Kidney glomerular epithelial cell (primary cell): ENCODE data around the gene DCAF6.

Experiments used
- DNase-seq: peaks from one replicate; lab custom pipeline; 2025; lab: John Stamatoyannopoulos, UW

DCAF6 gene

DNA sequence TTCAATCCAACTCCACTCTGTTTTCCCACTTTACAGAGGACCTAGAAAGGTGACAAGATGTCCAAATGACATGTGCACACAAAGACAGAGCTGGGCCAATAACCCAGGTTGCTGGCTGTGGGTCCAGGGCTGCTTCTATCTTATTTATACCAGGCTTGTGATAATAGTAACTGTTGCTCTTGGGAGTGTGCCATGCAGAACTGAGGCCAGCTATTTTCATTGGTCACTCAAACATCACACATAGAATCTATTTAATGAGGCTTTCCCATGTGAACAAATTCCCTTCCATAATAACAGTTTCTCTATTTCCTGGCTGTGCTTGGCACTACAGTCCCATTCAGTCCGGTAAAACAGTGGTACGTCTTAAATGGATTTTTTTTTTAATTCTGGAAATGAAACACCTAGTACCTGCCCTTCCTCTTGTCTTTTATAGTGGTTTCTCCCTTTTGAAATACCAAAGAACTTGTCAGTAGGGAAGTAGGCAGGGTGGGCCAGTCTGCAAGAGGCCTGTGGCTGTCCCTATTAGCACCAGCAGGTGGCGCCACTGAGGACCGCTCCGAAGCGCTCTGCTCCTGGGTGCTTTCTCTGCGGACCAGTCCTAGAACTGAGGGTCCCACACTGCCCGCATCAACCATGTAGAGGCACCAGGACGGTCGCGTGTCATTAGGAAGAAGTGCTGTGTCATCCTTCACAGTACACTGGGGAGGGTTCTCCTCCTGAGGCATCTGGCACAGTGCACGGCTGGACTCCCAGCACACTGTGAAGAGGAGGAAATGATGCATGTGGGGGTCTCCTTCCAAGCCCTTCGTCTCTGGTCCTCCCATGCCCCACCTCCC, 148.1 kb downstream of the DCAF6 start:
- DNase-seq, result no peak

DNA sequence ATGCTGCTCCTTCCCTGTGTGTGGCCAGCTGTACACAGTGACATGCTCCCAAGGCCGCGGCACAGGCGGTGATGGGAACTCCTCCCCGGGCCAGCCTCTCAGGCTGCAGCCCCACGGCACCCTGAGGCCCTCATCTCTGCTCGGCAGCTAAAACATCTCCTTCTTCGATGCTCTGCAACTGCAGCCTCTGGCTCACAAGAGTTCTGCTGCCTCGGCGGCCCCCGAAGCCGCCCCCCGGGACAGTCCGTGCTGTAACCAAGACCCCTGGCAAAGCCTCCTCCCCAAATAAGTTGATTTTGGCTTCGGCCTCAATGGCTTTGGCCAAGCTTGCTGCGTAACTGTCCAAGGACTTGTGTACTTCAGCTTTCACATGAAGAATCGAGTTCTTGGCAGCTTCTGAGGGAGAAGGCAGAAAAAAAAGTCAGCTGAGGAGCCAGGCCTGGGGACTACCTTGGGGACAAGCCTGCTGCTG, 149.0 kb downstream of the DCAF6 start:
- no peak for DNase-seq

DNA sequence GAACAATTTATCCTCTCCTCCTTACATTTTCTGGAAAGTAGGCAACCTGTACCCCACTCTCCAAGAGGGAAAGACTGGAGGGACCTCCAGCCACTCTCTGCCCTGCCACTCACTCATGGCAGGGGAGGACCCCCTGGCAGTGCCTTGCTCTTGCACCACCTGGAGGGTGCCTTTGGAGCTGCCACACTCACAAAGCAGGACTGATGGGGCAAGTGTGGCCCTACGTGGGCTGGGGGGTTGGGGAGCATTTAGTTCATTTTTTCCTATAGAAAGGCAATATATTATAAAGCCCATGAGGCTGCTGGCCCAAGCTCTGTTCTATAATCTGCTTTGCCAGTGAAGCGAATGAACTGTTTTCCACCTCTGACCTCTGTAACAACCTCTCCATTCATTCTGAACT, 150.0 kb downstream of the DCAF6 start:
- DNase-seq, result no peak

DNA sequence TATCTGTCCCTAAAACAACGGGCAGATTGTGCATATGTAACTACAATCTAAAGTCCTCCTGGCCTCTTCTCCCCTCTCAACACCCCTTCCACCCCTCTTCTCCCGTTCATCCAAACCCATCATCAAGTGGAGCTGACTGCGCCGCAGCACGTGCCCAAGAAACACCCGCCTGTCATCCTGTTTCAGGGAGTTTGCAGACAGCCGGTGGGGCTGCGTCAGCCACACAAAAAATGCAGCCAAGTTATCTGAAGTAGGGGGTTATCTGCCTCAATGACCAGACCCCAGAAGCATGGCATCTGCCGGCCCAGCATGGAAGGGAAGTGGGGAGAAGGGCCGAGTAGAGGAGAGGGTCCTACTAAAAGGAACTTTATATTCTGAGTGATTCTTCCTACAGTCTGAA, 151.2 kb downstream of the DCAF6 start:
- DNase-seq, result no peak

DNA sequence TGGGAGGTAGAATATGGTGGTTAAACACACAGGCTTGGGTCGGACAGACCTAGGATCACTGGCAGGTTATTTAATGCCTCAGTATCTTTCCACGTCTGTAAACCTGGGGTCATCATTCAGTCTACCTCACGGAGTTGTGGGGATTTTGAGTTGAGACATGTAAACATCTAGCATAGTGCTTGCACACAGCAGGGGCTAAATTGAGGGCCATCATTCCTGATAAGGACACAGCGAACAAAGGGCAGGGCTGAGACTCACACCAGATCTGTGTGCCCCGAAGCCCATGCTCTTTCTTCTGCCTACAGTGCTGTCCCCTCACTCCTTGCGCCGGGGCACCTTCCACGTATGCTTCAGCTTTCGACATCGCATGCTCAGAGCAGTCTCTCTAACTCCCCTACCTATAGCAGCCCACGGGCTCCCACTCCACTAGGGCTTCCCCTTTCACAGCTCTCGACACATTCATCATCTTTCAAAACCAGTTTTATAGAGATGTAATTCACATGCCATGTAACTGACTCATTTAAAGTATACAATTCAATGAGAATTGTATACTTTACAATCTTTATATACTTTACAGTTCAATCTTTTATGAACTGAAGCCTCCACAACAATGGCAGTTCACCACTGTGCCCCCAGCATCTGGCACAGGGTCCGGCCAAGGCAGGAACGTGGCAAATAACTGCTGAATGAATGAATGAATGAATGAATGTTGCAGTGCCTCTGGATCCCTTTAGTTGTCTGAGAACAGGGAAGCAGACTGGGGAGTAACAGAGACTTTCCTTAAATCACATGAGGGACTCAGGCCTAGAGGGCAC, 152.2 kb downstream of the DCAF6 start:
- DNase-seq, result no peak

DNA sequence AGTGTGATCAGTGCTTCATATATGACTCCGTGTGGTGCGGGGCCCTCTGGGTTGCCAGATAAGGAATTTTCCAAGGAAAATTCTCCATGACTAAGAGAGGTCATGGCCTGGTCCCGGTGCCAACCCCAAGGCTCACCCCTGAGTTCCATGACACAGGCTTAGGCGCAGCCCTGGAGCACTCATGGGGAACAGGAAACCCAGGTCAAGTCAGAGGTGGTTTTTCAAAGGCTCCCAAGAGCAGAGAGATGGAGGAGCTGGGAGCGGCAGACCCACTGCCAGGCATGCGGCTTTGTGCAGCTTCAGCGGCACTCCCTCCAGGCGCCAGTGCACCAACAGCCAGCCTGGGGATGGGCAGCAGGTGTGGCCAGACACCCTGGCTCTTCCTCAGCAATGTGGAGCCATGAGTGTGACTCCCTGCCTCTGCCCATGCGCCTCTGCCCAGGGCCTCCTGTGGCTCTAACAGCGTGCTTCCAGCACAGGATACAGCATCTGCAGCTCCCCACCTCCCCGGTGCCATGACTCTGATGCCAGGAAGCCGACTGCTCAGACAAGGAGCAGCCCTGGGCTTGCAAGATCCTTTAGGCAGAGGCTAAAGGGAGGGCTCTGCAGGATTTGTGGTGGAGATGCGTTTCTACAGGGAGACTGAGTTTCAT, 153.0 kb downstream of the DCAF6 start:
- DNase-seq, result no peak

DNA sequence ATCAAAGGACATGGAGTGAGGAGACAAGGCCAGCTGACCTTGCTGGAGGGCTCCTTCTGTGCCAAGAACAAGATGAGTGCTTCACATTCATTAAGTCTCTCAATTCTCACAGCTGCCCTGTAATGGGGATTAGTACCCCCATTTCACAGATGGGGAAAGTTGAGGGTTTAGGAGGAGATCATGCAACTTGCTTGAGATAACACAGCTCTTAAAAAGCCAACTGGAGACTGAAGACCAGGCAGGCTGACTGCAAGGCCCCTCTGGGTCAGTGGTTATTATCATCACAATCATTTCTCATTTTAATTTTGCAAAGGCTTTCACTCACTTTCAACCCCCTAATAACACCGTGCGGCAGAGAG, 153.5 kb downstream of the DCAF6 start:
- DNase-seq, result no peak

DNA sequence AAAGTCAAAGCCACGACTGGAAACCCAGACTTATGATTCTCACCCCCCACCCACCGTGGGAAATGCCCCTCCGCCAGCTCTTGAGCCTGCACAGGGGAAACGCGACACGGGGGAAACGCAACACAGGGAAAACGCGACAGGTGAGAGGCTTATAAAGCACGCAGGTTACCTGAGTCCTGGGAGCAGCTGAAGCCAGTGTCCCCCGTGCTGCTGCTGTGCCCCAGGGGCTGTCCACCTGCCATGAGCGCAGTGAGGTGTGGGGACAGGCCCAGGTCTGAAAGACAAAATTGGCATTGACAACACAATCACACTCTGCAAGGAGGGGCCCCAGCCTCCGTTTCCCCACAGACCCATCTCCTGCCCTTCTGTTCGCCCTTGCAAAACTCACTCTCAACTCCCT, 153.9 kb downstream of the DCAF6 start:
- no peak for DNase-seq

DNA sequence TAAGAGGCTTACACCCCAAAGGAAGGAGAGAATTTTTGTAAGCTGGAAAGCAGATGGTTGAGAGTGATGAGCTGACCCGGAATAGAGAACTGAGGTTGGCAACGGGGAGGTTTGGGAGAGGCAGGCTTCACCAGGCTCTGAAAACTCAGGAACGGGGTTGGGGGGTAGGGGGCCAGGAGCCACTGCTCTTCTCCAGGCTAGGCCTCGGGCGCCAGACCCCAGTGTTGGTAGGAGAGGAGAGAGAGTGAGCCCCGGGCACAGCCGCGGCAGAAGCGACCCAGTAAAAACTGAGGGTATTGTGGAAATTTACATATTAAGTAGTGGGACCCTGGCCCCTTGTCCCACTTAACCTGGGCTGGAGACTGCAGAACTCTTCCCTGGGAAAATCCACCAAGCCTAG, 154.6 kb downstream of the DCAF6 start:
- DNase-seq, result no peak

DNA sequence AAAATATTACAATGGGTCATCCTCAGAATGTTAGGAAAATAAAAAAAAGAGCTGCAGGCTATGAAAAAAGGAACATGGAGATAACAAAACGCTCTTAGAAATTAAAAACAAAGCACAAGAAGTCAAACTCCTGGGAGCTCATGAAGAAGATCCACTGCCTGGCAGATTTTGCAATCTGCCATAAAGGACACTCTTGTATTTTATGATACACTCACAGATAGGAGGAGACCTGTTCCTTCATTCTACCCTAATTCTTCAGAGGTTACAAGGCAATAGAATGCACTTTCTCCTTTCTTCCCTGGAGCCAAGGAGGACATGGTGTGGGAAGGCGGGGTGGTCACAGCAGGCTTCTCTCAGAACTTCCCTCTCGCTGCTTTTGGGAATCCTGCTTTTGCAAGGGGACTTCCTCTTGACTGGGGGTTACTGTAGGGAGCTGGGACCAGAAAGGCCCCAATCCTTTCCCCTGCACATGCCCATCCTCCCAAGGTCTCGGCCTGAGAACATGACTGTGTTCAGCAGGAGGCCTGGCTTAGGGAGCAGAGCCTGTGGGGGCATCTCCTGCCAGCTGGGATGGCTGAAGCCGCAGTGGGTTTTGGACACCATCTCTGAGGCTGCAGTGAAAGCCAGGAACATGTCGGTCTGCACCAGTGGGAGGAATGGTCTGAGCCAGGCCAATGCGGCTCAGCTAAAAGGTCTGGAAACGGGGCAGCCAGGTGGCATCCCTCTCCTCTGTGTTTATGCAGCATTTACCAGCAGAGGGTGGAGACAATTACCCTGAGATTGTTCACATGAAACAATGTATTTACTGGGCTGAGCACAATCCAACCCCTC, 155.5 kb downstream of the DCAF6 start:
- DNase-seq, result no peak

DNA sequence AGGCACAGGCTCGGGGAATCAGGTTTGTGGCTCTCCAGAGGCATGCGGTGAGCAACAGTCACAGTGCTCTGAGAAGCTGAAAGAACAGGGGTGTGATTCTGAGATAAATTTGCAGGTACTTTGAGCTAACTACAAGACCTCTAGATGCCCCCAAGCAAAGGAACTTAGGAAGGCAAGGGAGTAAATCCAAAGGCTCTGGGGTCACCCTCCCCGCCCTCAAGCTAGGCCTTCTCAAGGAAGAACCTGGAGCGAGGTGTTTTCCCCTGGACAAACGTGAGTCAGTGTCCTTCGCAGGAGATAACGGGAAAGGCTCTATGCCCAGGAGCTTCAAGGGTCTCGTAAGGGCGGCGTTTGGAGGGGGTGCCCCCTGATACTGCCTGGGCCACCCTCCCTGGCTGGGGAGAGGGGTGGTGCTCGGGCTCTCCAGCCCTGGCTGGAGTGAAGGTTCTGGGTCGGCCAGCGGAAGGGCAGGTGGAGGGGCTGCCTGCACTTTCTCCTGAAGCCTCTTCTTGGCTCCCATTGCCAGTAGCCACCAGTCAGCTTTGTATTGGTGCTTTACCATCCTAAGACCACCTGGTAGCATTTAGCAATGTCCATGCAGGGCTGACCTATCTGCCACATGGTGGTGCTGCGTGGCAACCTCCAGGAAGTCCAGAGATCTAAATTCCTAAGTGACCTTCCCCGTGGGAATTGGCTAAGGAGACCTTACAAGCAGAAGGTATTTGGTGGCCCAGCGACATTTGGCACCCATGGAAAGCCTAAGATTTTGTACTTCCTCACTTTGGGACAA, 156.3 kb downstream of the DCAF6 start:
- DNase-seq, result peak; percentile 2

DNA sequence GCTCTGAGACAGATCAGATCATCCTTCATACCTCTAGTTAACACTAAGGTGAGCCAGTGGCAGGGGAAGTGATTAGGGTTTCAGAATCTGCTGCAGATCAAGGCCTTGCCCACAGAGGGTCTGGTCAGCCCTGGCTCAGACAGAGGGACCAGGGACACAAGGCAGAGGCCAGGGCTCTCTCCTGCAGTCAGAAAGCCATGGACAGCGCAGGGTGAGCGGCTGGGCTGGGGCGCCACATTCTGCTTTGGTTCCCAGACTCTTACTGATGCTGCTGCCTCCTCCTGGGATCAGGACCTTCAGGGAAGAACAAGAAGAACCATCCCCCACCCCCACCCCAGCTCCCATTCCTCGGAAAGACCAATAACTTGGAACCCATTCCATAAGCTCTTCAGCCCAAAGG, 157.1 kb downstream of the DCAF6 start:
- DNase-seq, result no peak

DNA sequence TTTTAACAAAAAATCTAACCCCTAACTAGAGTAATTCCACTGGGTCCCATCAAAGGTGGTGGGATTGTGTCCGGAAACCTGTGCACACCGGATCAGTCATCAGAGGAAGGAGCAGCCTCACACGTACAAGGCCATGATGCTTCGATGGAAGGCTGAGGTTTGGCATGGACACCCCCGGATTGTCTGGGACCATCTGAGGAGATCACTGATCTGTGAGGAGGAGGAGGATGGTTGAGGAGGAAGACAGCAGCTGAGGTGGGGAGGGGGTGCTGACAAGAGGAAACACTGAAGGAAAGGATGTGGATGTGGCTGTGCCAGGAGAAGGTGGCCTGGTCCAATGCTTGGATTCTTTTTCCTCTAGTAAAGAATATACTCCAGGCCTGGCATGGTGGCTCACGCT, 159.0 kb downstream of the DCAF6 start:
- no peak for DNase-seq

DNA sequence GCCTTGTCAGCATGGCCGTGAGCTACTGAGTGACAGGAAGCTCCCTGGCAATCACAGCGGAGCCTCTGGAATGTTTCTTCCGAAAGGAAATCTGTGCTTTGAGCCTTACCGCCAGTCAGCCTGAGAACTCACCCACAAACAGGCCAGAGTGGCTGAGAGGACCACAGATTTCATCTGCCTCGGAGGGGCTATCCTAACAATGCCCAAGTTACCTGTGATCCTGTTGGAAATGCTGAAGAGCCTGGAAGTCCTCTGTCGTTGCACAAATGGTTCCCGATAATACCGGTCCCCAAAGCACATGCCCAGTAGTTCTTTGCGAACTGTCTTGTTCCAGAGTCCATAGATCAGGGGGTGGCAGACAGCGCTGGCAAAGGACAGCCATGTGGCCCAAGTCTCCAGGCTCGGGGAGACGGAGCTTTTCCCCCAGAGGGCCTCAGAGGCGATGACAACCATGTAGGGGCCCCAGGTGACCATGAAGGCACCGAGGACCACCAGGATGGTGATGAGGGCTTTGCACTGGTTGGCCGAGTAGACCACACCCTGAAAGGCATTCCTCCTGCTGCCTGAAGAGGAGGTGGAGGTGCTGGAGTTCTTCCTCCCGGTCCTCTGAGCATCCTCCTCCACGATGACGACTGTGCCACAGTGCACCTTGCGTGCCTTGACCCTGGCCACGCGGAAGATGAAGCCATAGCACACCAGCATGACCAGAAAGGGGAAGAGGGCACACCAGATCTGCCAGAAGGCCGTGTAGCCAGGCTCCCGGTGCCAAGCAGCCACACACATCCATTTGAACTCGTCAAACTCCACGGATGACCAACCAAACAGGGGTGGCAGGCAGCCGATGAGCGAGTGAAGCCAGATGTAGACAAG, 160.0 kb downstream of the DCAF6 start:
- DNase-seq, result no peak

DNA sequence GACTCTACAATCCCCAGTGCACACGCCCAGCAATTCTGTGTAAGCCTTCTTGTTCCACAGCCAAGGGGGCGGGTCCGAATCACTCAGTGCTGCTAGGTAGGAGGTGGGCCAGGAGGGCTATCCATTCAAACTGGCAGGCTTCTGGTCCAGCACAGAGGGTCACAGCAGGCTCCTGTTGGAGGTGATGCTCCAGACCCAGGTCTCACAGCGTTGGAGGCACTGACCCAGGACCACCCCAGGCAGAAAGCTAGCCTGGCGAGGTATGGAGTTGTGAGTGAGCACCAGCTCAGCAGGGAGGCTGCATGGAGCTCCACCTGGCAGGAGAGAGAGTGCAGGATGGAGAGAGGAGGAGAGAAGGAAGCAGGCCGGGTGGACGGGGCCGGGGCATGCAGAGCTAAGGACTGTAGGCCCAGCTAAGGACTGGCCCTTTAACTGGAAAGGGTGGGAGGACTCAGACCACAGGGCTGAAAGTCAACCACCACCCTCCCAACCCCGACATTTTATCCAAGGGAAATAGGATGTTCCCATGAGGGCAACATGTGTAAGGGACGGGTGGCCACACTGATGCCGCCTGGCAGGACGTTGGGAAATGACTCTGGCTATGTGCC, 161.5 kb downstream of the DCAF6 start:
- no peak for DNase-seq

DNA sequence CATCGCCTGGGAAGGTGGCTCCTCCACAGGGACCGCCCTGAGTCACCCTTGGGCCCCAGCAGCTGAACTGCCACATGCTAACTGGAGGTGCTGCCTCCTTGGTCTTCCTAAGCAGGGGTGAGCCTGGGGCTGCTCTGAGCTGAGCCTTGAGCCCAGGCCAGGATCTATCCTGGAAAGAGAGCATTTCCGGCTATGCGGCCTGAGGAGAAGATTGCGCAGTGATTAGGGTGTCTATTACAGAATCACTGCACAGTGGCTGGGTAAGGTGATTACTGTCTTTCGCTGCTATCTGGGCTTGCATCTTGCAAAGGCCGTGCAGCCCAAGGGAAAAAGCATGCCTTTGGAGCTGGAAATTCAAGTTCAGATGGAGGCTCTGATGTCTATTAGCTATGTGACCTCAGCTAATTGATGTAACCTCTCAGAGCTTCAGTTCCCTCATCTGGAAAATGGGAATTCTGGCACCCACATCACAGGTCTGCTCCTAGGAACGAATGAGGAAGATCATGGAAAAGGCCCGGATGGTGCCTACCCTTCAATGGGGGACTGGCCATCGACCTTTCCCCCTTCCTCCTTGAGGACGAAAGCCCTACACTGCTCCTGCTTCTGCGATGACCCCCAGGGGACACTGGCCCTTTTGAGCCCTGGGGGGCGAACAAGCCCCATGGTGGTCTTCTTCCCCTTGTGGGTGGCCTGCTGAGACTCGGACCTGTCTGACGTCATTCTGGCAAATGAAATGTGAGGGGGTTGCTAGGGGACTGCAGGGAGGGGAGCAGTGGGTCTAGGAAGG, 162.2 kb downstream of the DCAF6 start:
- DNase-seq, result no peak

DNA sequence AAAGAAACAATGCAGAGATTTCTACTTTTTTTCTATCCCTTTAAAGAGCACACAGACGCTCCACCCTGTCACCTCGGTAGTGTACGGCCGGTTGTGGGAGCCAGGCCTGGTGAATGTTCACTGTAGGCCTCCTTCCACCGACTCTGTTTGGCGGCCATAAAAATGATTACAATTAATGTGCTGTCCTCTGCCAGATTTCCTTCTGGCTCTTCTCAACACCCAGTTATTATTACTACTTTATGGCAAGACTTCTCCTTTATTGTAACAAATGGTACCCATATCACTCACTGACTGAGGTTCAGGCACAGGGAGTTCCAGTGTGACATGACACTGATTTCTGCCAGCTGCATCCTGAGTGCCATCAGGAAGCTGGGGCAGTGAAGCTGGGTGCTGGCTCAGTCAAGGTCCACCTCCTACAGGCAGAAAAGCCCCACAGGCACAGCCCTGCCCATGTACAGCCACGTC, 162.9 kb downstream of the DCAF6 start:
- DNase-seq, result no peak

DNA sequence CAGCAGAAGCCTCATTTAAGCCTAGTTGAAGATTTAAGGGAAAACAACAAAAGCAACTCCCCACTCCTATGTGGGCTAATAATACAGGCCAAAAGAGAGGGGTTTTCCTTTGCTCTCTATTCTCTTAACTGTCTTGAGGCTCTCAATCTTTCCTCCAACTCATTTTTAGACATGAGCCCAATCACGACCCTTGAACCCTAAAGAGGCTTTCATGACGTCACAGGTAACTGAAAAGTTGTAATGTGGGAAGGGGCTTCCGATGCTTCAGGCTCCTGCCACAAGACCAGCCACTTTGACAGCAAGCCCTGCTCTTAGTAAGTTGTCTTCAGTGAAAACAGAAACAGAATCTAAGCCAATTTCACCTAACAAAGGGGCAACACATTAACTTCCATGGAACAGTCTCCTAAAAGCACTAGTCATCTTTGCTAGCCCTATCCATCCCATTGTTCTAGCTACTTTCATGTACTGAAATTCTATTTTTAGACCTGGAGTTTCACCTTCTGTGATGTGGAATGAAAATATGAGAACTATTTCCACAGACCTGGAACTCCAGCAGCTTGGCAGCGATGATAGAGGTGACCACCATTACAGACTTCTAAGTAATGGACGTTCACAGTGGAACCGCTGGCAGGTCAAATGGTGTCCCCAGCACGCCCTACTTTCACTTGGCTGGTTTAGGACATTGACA, 164.0 kb downstream of the DCAF6 start:
- peak; percentile 2 for DNase-seq
